ENCODE measurements around the gene JPH3. TPM values are rescaled to one million over a fixed set of nuclear protein-coding genes. Genes with fewer than 3 reads are reported as not detected.

Gene JPH3
- total RNA-seq, 1 experiment from 2014 or later = 32.7 TPM

DNA sequence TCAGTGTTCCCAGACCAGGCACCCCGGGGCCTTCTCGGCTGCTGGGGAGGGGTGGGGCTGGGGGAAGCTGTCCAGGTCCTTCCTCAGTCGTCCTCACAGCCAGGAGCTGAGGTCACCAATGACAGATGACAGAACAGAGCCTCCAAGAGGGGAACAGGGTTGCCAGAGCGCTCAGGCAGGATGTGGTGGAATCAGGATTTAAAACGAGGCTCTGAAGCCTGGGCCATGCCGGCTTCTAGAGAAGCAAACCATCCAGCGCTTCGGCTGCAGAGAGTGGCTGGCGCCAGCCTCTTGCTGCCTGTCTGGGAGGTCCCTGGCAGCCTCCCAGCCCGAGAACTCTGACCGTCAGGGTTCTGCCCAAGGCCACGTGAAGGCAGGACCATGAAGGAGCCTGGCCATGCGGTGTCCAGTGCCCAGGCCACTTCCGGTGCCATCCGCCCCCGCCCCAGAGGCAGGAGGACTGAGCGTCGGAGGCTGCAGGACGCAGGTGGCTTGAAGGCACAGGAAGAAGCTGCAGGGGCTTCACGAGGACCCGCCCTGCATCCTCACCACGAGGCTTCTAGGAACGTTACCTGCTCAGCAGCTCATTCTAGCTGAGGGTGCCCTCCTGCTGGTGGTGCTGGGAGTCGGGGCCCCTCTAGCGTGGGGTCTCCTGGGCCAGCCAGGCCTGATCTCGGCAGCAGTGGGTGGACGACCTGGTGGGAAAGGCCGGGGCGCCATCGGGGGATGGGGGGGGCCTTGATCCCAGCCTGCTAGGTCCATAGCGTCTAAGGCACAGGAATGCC, 85.0 kb downstream of the JPH3 start:
- H2BK120ac ChIP-seq (ENCODE audit: low read depth, low read length, poor library complexity, severe bottlenecking) = no peak overlapping the region
- WGBS (ENCODE audit: extremely low coverage, insufficient read length, low lambda C conversion rate) = no CpG with 5 or more reads among the region's 31 CpGs
- H2BK12ac ChIP-seq (ENCODE audit: insufficient read length, low read depth, low read length) = no peak overlapping the region
- H3K23me2 ChIP-seq (ENCODE audit: insufficient read length, low read depth, low read length, poor library complexity, severe bottlenecking) = no peaks in the 10 kb centered on the region
- no peak overlapping the region for H3K27ac ChIP-seq (ENCODE audit: insufficient read length, low read depth, low read length)
- no peak overlapping the region for H4K8ac ChIP-seq (replicated peaks; ENCODE audit: insufficient read length, low read depth, low read length)
- H3K4ac ChIP-seq (ENCODE audit: low read depth, low read length) = no peak overlapping the region
- no peak overlapping the region for H3K56ac ChIP-seq (ENCODE audit: insufficient read length, low read depth, low read length)
- Mint-ChIP-seq H3K27ac (no peak overlapping the region; a peak in 1 of 7 replicates), H3K4me3 (no peak overlapping the region), H3K9me3 (no peaks in the 10 kb centered on the region), H3K36me3 (ENCODE audit: insufficient read depth in 1 of 3, low read depth in 3 of 3) (peaks cover 0 to 8% (median 4%) of the 10 kb centered on the region in 3 experiments; a peak in 3 of 7 replicates), H3K4me1 (peaks cover 0 to 6% of the 10 kb centered on the region in 2 experiments; a peak in 2 of 4 replicates), H3K27me3 (ENCODE audit: low read depth) (peaks cover 3% of the 10 kb centered on the region)
- no peak overlapping the region for H3K9ac ChIP-seq (ENCODE audit: extremely low read depth, insufficient read length, low read length)
- no peaks in the 10 kb centered on the region for H3K79me2 ChIP-seq (ENCODE audit: insufficient read depth, low read length)
- H3K27me3 ChIP-seq (ENCODE audit: insufficient read depth, low read length) = no peaks in the 10 kb centered on the region
- no peak overlapping the region for H4K91ac ChIP-seq (ENCODE audit: insufficient read length, low read depth, low read length)
- TF ChIP-seq, protein P1, sequence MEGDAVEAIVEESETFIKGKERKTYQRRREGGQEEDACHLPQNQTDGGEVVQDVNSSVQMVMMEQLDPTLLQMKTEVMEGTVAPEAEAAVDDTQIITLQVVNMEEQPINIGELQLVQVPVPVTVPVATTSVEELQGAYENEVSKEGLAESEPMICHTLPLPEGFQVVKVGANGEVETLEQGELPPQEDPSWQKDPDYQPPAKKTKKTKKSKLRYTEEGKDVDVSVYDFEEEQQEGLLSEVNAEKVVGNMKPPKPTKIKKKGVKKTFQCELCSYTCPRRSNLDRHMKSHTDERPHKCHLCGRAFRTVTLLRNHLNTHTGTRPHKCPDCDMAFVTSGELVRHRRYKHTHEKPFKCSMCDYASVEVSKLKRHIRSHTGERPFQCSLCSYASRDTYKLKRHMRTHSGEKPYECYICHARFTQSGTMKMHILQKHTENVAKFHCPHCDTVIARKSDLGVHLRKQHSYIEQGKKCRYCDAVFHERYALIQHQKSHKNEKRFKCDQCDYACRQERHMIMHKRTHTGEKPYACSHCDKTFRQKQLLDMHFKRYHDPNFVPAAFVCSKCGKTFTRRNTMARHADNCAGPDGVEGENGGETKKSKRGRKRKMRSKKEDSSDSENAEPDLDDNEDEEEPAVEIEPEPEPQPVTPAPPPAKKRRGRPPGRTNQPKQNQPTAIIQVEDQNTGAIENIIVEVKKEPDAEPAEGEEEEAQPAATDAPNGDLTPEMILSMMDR (conservative IDR thresholded peaks at IDR 0.05) = no peak
- H2AFZ ChIP-seq (ENCODE audit: low read length) = no peak overlapping the region
- no peaks in the 10 kb centered on the region for H3K79me1 ChIP-seq (ENCODE audit: insufficient read depth, low read depth, low read length, poor library complexity, severe bottlenecking)
- DNase-seq = no peak
- no peak overlapping the region for H2AK5ac ChIP-seq (ENCODE audit: insufficient read length, low read length)
- H2BK15ac ChIP-seq (ENCODE audit: low read depth, low read length) = no peak overlapping the region
- H4K5ac ChIP-seq (ENCODE audit: insufficient read length, low read depth, low read length) = no peak overlapping the region
- no peak overlapping the region for H3K4me2 ChIP-seq (ENCODE audit: insufficient read depth, insufficient read length, low read length)
- no peaks in the 10 kb centered on the region for H3K4me1 ChIP-seq (ENCODE audit: insufficient read depth, low read length)
- no peak overlapping the region for H3K18ac ChIP-seq (ENCODE audit: insufficient read length, low read depth, low read length)
- no peak overlapping the region for H2BK20ac ChIP-seq (ENCODE audit: low read depth, low read length, poor library complexity, severe bottlenecking)
- H3T11ph ChIP-seq (ENCODE audit: low read length) = no peak overlapping the region
- H2BK5ac ChIP-seq (ENCODE audit: insufficient read length, low read length) = no peak overlapping the region
- H3K14ac ChIP-seq (ENCODE audit: insufficient read depth, low read length) = no peak overlapping the region
- H3K23ac ChIP-seq (ENCODE audit: insufficient read length, low read depth, low read length) = no peak overlapping the region
- H3K9me3 ChIP-seq (ENCODE audit: control insufficient read depth, low read depth, low read length) = no peaks in the 10 kb centered on the region
- H4K20me1 ChIP-seq (ENCODE audit: control insufficient read depth, insufficient read depth, insufficient read length) = no peaks in the 10 kb centered on the region

Data from H9 (cell line).